OCI-LY7 (cell line): ENCODE results near the gene SIPA1L3. TPM values are rescaled to one million over a fixed set of nuclear protein-coding genes. Genes with fewer than 3 reads are reported as not detected.

ENCODE experiments used
- BruUV-seq: library from RNA; stranded (reverse); fragments of 400-500 nt; replicated peaks from 2 replicates; lab custom pipeline; 2021; lab: Mats Ljungman, UMichigan
- CTCF ChIA-PET: fragments of 300-600 bp; sonication (Branson Sonifier 250); formaldehyde crosslinking; loops from one replicate; lab custom pipeline; 2022; ENCODE audit warnings: antibody characterized with exemption; ENCODE audit not compliant: unreplicated experiment; lab: Charles Lee
- POLR2A ChIA-PET: fragments of 300-600 bp; sonication (Branson Sonifier 250); formaldehyde crosslinking; loops from one replicate; lab custom pipeline; 2022; ENCODE audit warnings: antibody characterized with exemption; lab: Charles Lee
- DNase-seq: peaks from one replicate; pipeline ENCODE4 v3.0.0-alpha.2; 2015; ENCODE audit warnings: low spot score
- H2AFZ ChIP-seq: fragments of 200-600 bp; sonication (generic), shearing (Covaris generic); 2 replicates; pipeline ENCODE4 v1.6.1; 2014; ENCODE audit warnings: mild to moderate bottlenecking, antibody characterized with exemption, low read length, moderate library complexity
- H3K27ac ChIP-seq: fragments of 200-600 bp; sonication (generic); 2 replicates; pipeline ENCODE4 v1.5.1; 2014; ENCODE audit warnings: mixed run types, low read depth, mild to moderate bottlenecking, moderate library complexity, low read length, inconsistent platforms; ENCODE audit not compliant: poor library complexity, severe bottlenecking
- H3K36me3 ChIP-seq: fragments of 200-600 bp; sonication (generic); 2 replicates; pipeline ENCODE4 v1.6.1; 2014; ENCODE audit warnings: mild to moderate bottlenecking, antibody characterized with exemption, low read length, moderate library complexity, mixed read lengths; ENCODE audit not compliant: insufficient read depth
- H3K4me1 ChIP-seq: fragments of 200-600 bp; sonication (generic); 2 replicates; pipeline ENCODE4 v1.5.1; 2014; ENCODE audit warnings: mild to moderate bottlenecking, low read length; ENCODE audit not compliant: insufficient read depth, poor library complexity, severe bottlenecking
- H3K4me2 ChIP-seq: fragments of 200-600 bp; sonication (generic); 2 replicates; pipeline ENCODE4 v1.6.1; 2014; ENCODE audit warnings: mild to moderate bottlenecking, low read length
- H3K4me3 ChIP-seq: fragments of 200-600 bp; sonication (generic); 2 replicates; pipeline ENCODE4 v1.5.1; 2014; ENCODE audit warnings: mild to moderate bottlenecking, low read depth, low read length; ENCODE audit not compliant: poor library complexity, severe bottlenecking
- H3K79me2 ChIP-seq: fragments of 200-600 bp; sonication (generic); 2 replicates; pipeline ENCODE4 v1.6.1; 2016; ENCODE audit warnings: low read depth, mild to moderate bottlenecking, low read length, moderate library complexity, mixed read lengths; ENCODE audit not compliant: insufficient read depth
- H3K9me2 ChIP-seq: fragments of 200-600 bp; sonication (generic); 2 replicates; pipeline ENCODE4 v1.6.1; 2016; ENCODE audit warnings: mild to moderate bottlenecking, low read length, mixed read lengths; ENCODE audit not compliant: insufficient read depth
- H3K9me3 ChIP-seq: fragments of 200-600 bp; sonication (generic); 2 replicates; pipeline ENCODE4 v1.6.1; 2014; ENCODE audit warnings: mild to moderate bottlenecking, mixed run types, low read length, mixed read lengths
- H4K20me1 ChIP-seq: fragments of 200-600 bp; sonication (generic); 2 replicates; pipeline ENCODE4 v1.6.1; 2014; ENCODE audit warnings: mild to moderate bottlenecking, antibody characterized with exemption, low read length, moderate library complexity, mixed read lengths; ENCODE audit not compliant: insufficient read depth
- EZH2phosphoT487 ChIP-seq: fragments of 200-600 bp; sonication (generic); IDR thresholded peaks from 2 replicates; pipeline ENCODE4 v1.6.1; 2018; ENCODE audit warnings: low read depth, borderline replicate concordance, mild to moderate bottlenecking, mixed run types, antibody characterized with exemption, low read length, moderate library complexity, mixed read lengths
- intact Hi-C: fragments of 100-400 bp; cut with micrococcal nuclease; formaldehyde crosslinking; loops from one replicate; pipeline ENCODE4 v1.10.0; 2022; ENCODE audit not compliant: unreplicated experiment
- total RNA-seq, 2 experiments: library from RNA; depleted of rRNA in 1 of 2; stranded (reverse); fragments of >200 nt in 1 of 2; shearing (Covaris generic) in 1 of 2; gene quantifications; 2 replicates each; pipeline ENCODE4 v1.2.3, GENCODE V29; 2014 to 2022
- TF ChIP-seq, protein P1 (sequence below): fragments of 200-600 bp; sonication (generic); conservative IDR thresholded peaks from 2 replicates; pipeline ENCODE4 v1.5.1; 2014; ENCODE audit warnings: mild to moderate bottlenecking, antibody characterized with exemption, low read length, moderate library complexity, mixed read lengths

SIPA1L3 gene
- total RNA-seq, 2 experiments from 2014 or later, result 21.2 to 84.4 TPM

DNA sequence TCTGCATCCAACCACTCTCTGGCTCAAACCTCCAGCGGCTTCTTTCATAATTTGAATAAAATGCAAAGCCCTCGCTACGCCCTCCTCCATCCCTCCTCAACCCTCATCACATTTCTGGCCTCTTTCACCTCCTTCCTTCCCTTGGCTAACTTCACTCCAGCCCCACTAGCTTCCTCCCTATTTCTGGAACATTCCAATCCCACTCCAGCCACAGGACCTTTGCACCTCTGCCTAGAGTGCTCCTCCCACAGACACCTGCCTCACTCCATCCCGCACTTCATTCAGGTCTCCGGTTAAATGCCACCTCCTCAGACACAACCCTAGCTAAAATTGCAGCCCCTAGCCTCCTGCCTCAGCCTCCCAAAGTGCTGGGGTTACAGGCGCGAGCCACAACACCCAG is 324.9 kb downstream of the SIPA1L3 start:
- ChIA-PET CTCF (no interaction called here), POLR2A (no interaction called here)
- Histone ChIP-seq H3K9me2 (no peaks in the 10 kb centered on the region), H3K27ac (no peak overlapping the region), H2AFZ (no peak overlapping the region), H3K4me2 (no peak overlapping the region), H3K4me1 (peaks cover 6% of the 10 kb centered on the region), H3K9me3 (no peaks in the 10 kb centered on the region), H3K36me3 (no peaks in the 10 kb centered on the region), H3K79me2 (no peaks in the 10 kb centered on the region), H3K4me3 (no peak overlapping the region), H4K20me1 (no peaks in the 10 kb centered on the region)
- intact Hi-C loops, result no loop called here
- TF ChIP-seq, protein P1, sequence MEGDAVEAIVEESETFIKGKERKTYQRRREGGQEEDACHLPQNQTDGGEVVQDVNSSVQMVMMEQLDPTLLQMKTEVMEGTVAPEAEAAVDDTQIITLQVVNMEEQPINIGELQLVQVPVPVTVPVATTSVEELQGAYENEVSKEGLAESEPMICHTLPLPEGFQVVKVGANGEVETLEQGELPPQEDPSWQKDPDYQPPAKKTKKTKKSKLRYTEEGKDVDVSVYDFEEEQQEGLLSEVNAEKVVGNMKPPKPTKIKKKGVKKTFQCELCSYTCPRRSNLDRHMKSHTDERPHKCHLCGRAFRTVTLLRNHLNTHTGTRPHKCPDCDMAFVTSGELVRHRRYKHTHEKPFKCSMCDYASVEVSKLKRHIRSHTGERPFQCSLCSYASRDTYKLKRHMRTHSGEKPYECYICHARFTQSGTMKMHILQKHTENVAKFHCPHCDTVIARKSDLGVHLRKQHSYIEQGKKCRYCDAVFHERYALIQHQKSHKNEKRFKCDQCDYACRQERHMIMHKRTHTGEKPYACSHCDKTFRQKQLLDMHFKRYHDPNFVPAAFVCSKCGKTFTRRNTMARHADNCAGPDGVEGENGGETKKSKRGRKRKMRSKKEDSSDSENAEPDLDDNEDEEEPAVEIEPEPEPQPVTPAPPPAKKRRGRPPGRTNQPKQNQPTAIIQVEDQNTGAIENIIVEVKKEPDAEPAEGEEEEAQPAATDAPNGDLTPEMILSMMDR, result no peak
- no peak for TF ChIP-seq EZH2phosphoT487
- no TSS peak for BruUV-seq
- no peak for DNase-seq

GRCh38 chr19:38233740-38234251 is 326.8 kb downstream of the SIPA1L3 start:
- DNase-seq, result peak; percentile 80
- Histone ChIP-seq H3K27ac (no peak overlapping the region), H3K4me1 (peaks cover 3% of the 10 kb centered on the region), H3K36me3 (no peaks in the 10 kb centered on the region), H3K9me3 (no peaks in the 10 kb centered on the region), H3K4me2 (no peak overlapping the region), H2AFZ (no peak overlapping the region), H4K20me1 (no peaks in the 10 kb centered on the region), H3K79me2 (no peaks in the 10 kb centered on the region), H3K4me3 (no peak overlapping the region), H3K9me2 (no peaks in the 10 kb centered on the region)
- CTCF ChIA-PET, result interaction anchor here (0.7 kb wide), 1 partner anchor 332 kb away, joined by 3 read pairs; no protein-coding TSS in a partner anchor
- intact Hi-C loops, result loop anchor here (1.0 kb wide), 1 partner anchor 102 kb away; the partner anchor contains the start of gene CATSPERG
- no peak for TF ChIP-seq EZH2phosphoT487
- TF ChIP-seq, protein P1, result peak; percentile 95
- no TSS peak for BruUV-seq
- POLR2A ChIA-PET, result no interaction called here

DNA sequence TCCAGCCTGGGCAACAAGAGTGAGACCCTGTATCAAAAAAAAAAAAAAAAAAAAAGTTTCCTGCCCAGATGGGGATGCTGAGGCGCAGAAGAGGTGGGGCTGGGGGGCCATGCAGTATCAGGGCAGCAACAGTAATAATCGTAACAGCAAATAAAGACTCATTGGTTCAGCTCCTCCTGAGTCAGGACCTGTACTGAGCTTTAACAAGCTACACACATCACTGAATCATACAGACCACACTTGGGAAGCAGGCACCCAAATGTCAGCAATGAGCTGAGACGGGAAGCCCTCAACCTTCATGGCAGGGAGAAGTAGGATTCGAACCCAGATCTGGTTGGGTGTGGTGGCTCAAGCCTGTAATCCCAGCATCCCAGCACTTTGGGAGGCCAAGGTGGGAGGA is 327.6 kb downstream of the SIPA1L3 start:
- no peaks in the 10 kb centered on the region for H3K4me1 ChIP-seq
- H3K27ac ChIP-seq, result no peak overlapping the region
- H3K79me2 ChIP-seq, result no peaks in the 10 kb centered on the region
- no peak for DNase-seq
- ChIA-PET CTCF (interaction anchor here (1.0 kb wide), 1 partner anchor 9 kb away, joined by 3 read pairs; no protein-coding TSS in a partner anchor), POLR2A (interaction anchor here (0.6 to 1.1 kb wide), 2 partner anchors 49 to 101 kb away, joined by 3 to 6 read pairs; partner anchors contain the start of gene CATSPERG)
- intact Hi-C loops, result no loop called here
- no peaks in the 10 kb centered on the region for H3K9me2 ChIP-seq
- no peaks in the 10 kb centered on the region for H3K36me3 ChIP-seq
- H3K4me2 ChIP-seq, result no peak overlapping the region
- no peak overlapping the region for H2AFZ ChIP-seq
- no TSS peak for BruUV-seq
- no peak for TF ChIP-seq EZH2phosphoT487
- TF ChIP-seq, protein P1, result no peak
- no peaks in the 10 kb centered on the region for H3K9me3 ChIP-seq
- H3K4me3 ChIP-seq, result no peak overlapping the region
- H4K20me1 ChIP-seq, result no peaks in the 10 kb centered on the region
